Omental fat pad (tissue), 4 donors: ENCODE results near the gene PTPRM. TPM values are rescaled to one million over a fixed set of nuclear protein-coding genes. Genes with fewer than 3 reads are reported as not detected.

Experiments
- ATAC-seq: fragments of 150-250 bp; one replicate; pipeline ENCODE4 v1.9.1; 2016; ENCODE audit warnings: mild to moderate bottlenecking, moderate library complexity; ENCODE audit not compliant: low FRiP score
- DNase-seq: peaks from one replicate; pipeline ENCODE4 v3.0.0-alpha.2; 2019; ENCODE audit warnings: low spot score
- CTCF ChIP-seq, 3 donors: fragments of 450-650 bp; IDR thresholded peaks; one replicate each; pipeline ENCODE4 v1.5.1; 2016 to 2017; ENCODE audit warnings: antibody characterized with exemption in 3 of 3, mild to moderate bottlenecking in 3 of 3, moderate library complexity in 2 of 3
- total RNA-seq, 4 donors: library from RNA; depleted of rRNA; stranded (reverse); fragments of >200 nt; gene quantifications; one replicate each; pipeline ENCODE4 v1.1.0, GENCODE V29; 2016

Gene PTPRM
- total RNA-seq, 4 donors from 2014 or later, result 64.8 to 238 (median 144) TPM

- TF ChIP-seq CTCF (IDR thresholded peaks at IDR 0.05), result no peak
- ATAC-seq, result no peak
- no peak for DNase-seq
These were observed 407.2 kb downstream of the PTPRM start for GRCh38 chr18:7974200-7974874.

- ATAC-seq (no peak), DNase-seq (no peak)
- no peak for TF ChIP-seq CTCF (IDR thresholded peaks at IDR 0.05)
These were observed 410.8 kb downstream of the PTPRM start for GRCh38 chr18:7977897-7978296.

- ATAC-seq (no peak), DNase-seq (no peak)
- no peak for TF ChIP-seq CTCF (IDR thresholded peaks at IDR 0.05)
These were observed 411.7 kb downstream of the PTPRM start for GRCh38 chr18:7978834-7979233.

- ATAC-seq (no peak), DNase-seq (no peak)
- no peak for TF ChIP-seq CTCF (IDR thresholded peaks at IDR 0.05)
These were observed 412.6 kb downstream of the PTPRM start for GRCh38 chr18:7979714-7980113.

GRCh38 chr18:7980136-7980535 is 413.0 kb downstream of the PTPRM start:
- DNase-seq, result no peak
- TF ChIP-seq CTCF (IDR thresholded peaks at IDR 0.05), result no peak
- ATAC-seq, result no peak

- ATAC-seq (no peak), DNase-seq (no peak)
- TF ChIP-seq CTCF (IDR thresholded peaks at IDR 0.05), result no peak
These were observed 413.5 kb downstream of the PTPRM start for GRCh38 chr18:7980656-7981055.

- TF ChIP-seq CTCF (IDR thresholded peaks at IDR 0.05), result no peak
- DNase-seq (no peak), ATAC-seq (no peak)
These were observed 415.1 kb downstream of the PTPRM start for GRCh38 chr18:7982216-7982615.
